ENCODE data around the gene ZNF559.
"Not testable (repeated sequence)": the region's sequence is repeated elsewhere in the genome, so short reads cannot be mapped to it uniquely, and the experiment has no call there.

Gene ZNF559

GRCh38 chr19:9313756-9314155, 10.2 kb upstream of the ZNF559 start:
- no peaks in the 10 kb centered on the region for H3K27me3 ChIP-seq (ENCODE audit: insufficient read depth, low read depth)
- H2AFZ ChIP-seq (ENCODE audit: low read depth) = no peak overlapping the region
- H3K79me2 ChIP-seq (ENCODE audit: insufficient read depth, low read depth) = no peaks in the 10 kb centered on the region
- H3K4me1 ChIP-seq (ENCODE audit: low read depth, poor library complexity, severe bottlenecking) = peaks cover 8% of the 10 kb centered on the region
- no peaks in the 10 kb centered on the region for H3K36me3 ChIP-seq (ENCODE audit: insufficient read depth)
- no peak overlapping the region for H3K4me3 ChIP-seq (IDR thresholded peaks at IDR 0.05; ENCODE audit: insufficient read depth, low read depth, low read length)
- H3K4me2 ChIP-seq = no peak overlapping the region
- no peak overlapping the region for H3K9ac ChIP-seq
- no peaks in the 10 kb centered on the region for H4K20me1 ChIP-seq (ENCODE audit: insufficient read depth)
- no peak for TF ChIP-seq CTCF (conservative IDR thresholded peaks at IDR 0.05; ENCODE audit: low read depth, low read length)
- no peak overlapping the region for H3K27ac ChIP-seq

DNA sequence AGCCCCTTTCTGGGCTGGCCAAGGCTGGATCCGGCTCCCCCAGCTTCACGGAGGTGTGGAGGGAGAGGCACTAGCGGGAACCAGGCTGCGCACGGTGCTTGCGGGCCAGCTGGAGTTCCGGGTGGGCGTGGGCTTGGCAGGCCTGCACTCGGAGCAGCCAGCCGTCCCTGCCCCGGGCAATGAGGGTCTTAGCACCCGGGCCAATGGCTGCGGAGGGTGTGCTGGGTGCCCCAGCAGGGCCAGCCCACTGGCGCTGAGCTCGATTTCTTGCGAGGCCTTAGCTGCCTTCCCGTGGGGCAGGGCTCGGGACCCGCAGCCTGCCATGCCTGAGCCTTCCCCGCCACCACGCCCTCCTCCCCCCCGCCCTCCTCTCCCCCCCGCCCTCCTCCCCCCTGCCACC, 2.6 kb upstream of the ZNF559 start:
- no peaks in the 10 kb centered on the region for H3K4me1 ChIP-seq (ENCODE audit: low read depth, poor library complexity, severe bottlenecking)
- H3K27me3 ChIP-seq (ENCODE audit: insufficient read depth, low read depth) = no peaks in the 10 kb centered on the region

DNA sequence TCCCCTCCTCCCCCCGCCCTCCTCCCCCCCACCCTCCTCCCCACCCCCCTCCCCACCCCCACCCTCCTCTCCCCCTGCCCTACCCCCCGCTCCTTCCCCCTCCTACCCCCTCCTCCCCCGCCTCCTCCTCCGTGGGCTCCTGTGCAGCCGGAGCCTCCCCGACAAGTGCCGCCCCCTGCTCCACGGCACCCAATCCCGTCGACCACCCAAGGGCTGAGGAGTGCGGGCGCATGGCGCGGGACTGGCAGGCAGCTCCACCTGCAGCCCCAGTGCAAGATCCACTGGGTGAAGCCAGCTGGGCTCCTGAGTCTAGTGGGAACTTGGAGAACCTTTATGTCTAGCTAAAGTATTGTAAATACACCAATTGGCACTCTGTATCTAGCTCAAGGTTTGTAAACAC, 2.2 kb upstream of the ZNF559 start:
- H3K36me3 ChIP-seq (ENCODE audit: insufficient read depth); H3K4me2 ChIP-seq; H3K27me3 ChIP-seq (ENCODE audit: insufficient read depth, low read depth); H3K9ac ChIP-seq; H4K20me1 ChIP-seq (ENCODE audit: insufficient read depth); H3K79me2 ChIP-seq (ENCODE audit: insufficient read depth, low read depth); H3K4me3 ChIP-seq (IDR thresholded peaks at IDR 0.05; ENCODE audit: insufficient read depth, low read depth, low read length); H3K27ac ChIP-seq; H3K4me1 ChIP-seq (ENCODE audit: low read depth, poor library complexity, severe bottlenecking); H2AFZ ChIP-seq (ENCODE audit: low read depth): not testable (repeated sequence)

More for the DNA sequence above, 2.6 kb upstream of the ZNF559 start:
- no peak overlapping the region for H3K9ac ChIP-seq
- no peak overlapping the region for H3K27ac ChIP-seq
- no peak for TF ChIP-seq CTCF (conservative IDR thresholded peaks at IDR 0.05; ENCODE audit: low read depth, low read length)
- no peaks in the 10 kb centered on the region for H3K36me3 ChIP-seq (ENCODE audit: insufficient read depth)
- no peak overlapping the region for H2AFZ ChIP-seq (ENCODE audit: low read depth)
- H3K4me2 ChIP-seq = no peak overlapping the region
- no peak overlapping the region for H3K4me3 ChIP-seq (IDR thresholded peaks at IDR 0.05; ENCODE audit: insufficient read depth, low read depth, low read length)
- no peaks in the 10 kb centered on the region for H4K20me1 ChIP-seq (ENCODE audit: insufficient read depth)
- no peaks in the 10 kb centered on the region for H3K79me2 ChIP-seq (ENCODE audit: insufficient read depth, low read depth)

GRCh38 chr19:9322201-9322600, 1.8 kb upstream of the ZNF559 start:
- not testable (repeated sequence) for H3K4me3 ChIP-seq (IDR thresholded peaks at IDR 0.05; ENCODE audit: insufficient read depth, low read depth, low read length); H3K36me3 ChIP-seq (ENCODE audit: insufficient read depth); H2AFZ ChIP-seq (ENCODE audit: low read depth); H4K20me1 ChIP-seq (ENCODE audit: insufficient read depth); H3K27ac ChIP-seq; H3K4me2 ChIP-seq; H3K9ac ChIP-seq; H3K27me3 ChIP-seq (ENCODE audit: insufficient read depth, low read depth); H3K4me1 ChIP-seq (ENCODE audit: low read depth, poor library complexity, severe bottlenecking); H3K79me2 ChIP-seq (ENCODE audit: insufficient read depth, low read depth)

GRCh38 chr19:9323557-9323918, 441 bp upstream of the ZNF559 start:
- Histone ChIP-seq H3K79me2 (ENCODE audit: insufficient read depth, low read depth) (no peaks in the 10 kb centered on the region), H3K4me3 (IDR thresholded peaks at IDR 0.05; ENCODE audit: insufficient read depth, low read depth, low read length) (no peak overlapping the region), H3K36me3 (ENCODE audit: insufficient read depth) (no peaks in the 10 kb centered on the region), H2AFZ (ENCODE audit: low read depth) (peak overlapping the region; percentile 75), H4K20me1 (ENCODE audit: insufficient read depth) (no peaks in the 10 kb centered on the region), H3K4me2 (peak overlapping the region; percentile 9; the same call in 1 of the 2 replicates), H3K27ac (peak overlapping the region; percentile 78), H3K9ac (no peak overlapping the region; the same call in 1 of the 2 replicates), H3K27me3 (ENCODE audit: insufficient read depth, low read depth) (no peaks in the 10 kb centered on the region), H3K4me1 (ENCODE audit: low read depth, poor library complexity, severe bottlenecking) (no peaks in the 10 kb centered on the region)
- TF ChIP-seq CTCF (conservative IDR thresholded peaks at IDR 0.05; ENCODE audit: low read depth, low read length) = no peak
